Measurements from ENCODE around the gene DCUN1D4. TPM values are rescaled to one million over a fixed set of nuclear protein-coding genes. Genes with fewer than 3 reads are reported as not detected.
A peak's percentile ranks its signal among the peaks of the same experiment; 100 is the strongest.

DCUN1D4 gene
- total RNA-seq (2014; rRNA removed; shearing (Covaris generic)) = 10.4 and 15.5 TPM in 2 replicates

DNA sequence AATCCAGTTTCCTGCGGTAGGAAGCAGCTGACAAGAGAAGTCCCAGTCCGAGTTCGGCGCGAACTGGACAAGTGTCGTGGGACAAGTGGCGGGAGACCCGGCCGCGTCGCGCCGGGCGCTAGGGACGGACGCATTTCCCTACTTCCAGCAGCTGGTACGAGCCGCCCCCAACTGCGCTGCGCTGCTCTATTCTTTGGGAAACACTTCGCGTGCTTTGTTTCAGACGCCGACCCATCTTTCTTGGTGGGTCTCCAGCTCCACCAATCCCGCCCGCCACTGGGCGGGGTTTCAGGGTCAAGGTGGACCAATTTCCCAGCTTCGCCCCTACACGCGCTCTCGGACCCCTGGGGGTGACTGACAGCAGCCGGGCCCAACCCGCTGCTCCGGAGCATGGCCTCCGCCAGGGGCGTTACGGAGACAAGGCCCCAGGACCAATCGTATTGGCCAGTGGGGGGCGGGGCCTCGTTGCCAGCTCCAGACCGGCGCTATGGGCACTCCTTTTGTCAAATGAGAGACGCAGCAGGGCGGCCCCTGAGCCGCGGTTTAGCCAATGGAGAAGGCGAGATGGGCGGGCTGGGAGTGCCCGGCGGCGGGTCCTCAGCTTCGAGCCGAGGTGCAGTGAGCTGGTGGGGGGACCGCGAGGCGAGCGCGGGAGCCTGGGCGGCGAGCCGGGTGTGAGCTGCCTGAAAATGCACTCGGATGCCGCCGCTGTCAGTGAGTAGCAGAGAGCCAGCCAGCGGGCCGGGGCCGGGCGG is at the start of gene DCUN1D4:
Gene DCUN1D4 (plus strand): TSS at position 600 of the 755 bp plus-strand sequence. CDS start 90 bp downstream, at position 690.
- H3K36me3 ChIP-seq (replicated peaks; ENCODE audit: control insufficient read depth, insufficient read depth, low read length) = no peaks in the 10 kb centered on the region
- peaks cover 14% of the 10 kb centered on the region for H3K27me3 ChIP-seq (ENCODE audit: control insufficient read depth, insufficient read depth, low read length)
- peak; percentile 99 for DNase-seq
- peak within 1 kb of the TSS; percentile 90 for H3K4me3 ChIP-seq (ENCODE audit: insufficient read depth, low read depth, low read length)

DNA sequence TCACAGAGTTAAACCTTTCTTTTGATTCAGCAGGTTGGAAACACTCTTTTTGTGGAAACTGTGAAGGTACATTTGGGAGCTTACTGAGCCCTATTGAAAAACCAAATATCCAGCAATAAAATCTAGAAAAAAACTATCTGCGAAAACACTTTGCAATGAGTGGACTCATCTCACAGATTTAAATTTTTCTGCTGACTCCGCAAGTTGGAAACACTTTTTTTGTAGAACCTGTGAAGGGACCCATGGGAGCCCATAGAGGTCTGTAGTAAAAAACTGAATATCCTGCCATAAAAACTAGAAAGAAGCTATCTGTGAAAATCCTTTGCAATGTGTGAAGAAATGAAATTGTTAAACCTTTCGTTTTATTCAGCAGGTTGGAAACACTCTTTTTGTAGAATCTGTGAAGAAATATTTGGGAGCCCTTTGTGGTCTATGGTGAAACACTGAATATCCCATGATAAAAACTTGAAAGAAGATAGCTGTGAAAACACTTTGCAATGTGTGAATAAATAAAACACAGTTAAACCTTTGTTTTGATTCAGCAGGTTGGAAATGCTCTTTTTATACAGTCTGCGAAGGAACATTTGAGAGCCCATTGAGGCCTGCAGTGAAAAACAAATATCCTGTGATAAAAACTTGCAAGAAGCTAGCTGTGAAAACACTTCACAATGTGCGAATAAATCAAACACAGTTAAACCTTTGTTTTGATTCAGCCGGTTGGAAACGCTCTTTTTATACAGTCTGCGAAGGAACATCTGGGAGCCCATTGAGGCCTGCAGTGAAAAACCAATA is 22.3 kb upstream of the DCUN1D4 start:
- H3K36me3 ChIP-seq (replicated peaks; ENCODE audit: control insufficient read depth, insufficient read depth, low read length) = no peaks in the 10 kb centered on the region
- no peaks in the 10 kb centered on the region for H3K27me3 ChIP-seq (ENCODE audit: control insufficient read depth, insufficient read depth, low read length)
- no peak for DNase-seq
- H3K4me3 ChIP-seq (ENCODE audit: insufficient read depth, low read depth, low read length) = no peak overlapping the region

DNA sequence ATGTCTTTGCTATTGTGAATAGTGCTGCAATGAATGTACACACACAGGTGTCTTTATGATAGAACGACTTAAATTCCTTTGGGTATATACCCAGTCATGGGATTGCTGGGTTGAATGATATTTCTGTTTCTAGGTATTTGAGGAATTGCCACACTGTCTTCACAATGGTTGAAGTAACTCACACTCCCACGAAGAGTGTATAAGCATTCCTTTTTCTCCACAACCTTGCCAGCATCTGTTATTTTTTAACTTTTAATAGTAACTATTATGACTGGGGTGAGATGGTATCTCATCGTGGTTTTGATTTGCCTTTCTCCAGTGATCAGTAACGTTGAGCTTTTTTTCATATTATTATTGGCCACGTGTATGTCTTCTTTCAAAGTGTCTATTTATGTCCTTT is 17.6 kb upstream of the DCUN1D4 start:
- no peaks in the 10 kb centered on the region for H3K36me3 ChIP-seq (replicated peaks; ENCODE audit: control insufficient read depth, insufficient read depth, low read length)

DNA sequence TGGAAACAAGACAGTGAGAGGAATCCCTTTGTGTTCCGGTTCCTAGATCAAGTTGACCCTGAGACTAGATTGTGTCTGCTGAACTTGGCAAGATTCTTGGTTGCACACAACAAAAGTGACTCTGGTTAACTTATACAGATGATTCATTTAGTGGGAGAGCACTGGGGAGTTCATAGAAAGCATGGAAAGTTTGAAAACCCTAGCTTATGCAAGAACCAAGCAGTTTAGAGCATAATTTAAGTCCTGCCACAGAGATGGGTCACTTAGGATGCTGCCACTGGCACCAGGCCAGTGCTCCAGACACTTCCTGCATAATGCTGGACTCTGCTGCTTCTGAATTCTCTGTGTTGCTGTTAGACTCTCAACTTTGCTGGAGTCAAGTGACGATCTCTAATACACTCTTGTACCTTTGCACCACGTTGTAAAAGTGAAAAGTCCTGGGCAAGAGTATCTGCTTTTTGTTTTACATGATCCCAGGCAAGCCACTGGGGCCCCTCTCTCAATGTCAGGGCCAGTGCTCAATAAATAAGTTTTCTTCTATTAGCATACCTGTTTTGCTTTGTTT is 12.7 kb upstream of the DCUN1D4 start:
- no peak for DNase-seq
- Histone ChIP-seq H3K36me3 (replicated peaks; ENCODE audit: control insufficient read depth, insufficient read depth, low read length) (no peaks in the 10 kb centered on the region), H3K27me3 (ENCODE audit: control insufficient read depth, insufficient read depth, low read length) (no peaks in the 10 kb centered on the region), H3K4me3 (ENCODE audit: insufficient read depth, low read depth, low read length) (no peak overlapping the region)

More for the DNA sequence above, 17.6 kb upstream of the DCUN1D4 start:
- Histone ChIP-seq H3K4me3 (ENCODE audit: insufficient read depth, low read depth, low read length) (no peak overlapping the region), H3K27me3 (ENCODE audit: control insufficient read depth, insufficient read depth, low read length) (no peaks in the 10 kb centered on the region)
- no peak for DNase-seq

DNA sequence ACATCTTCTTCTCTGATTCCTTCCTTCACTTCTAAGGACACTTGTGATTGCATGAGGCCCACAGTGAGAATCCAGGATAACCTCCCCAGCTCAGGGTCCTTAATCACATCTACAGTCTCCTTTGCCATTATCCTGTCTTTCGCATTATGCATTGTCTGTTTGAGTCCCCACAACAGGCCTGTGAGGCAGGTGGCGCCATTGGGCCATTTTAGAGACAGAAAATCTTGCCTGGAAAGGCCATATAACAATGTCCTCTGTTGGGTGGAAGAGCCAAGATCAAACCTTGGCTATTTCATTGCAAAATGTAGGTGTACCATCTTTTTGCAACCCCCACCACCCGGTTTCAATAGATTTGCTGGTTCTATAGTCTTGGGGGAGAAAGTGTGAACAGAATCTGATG is 11.8 kb upstream of the DCUN1D4 start:
- Histone ChIP-seq H3K27me3 (ENCODE audit: control insufficient read depth, insufficient read depth, low read length) (no peaks in the 10 kb centered on the region), H3K36me3 (replicated peaks; ENCODE audit: control insufficient read depth, insufficient read depth, low read length) (no peaks in the 10 kb centered on the region), H3K4me3 (ENCODE audit: insufficient read depth, low read depth, low read length) (no peak overlapping the region)
- DNase-seq = peak; percentile 47

DNA sequence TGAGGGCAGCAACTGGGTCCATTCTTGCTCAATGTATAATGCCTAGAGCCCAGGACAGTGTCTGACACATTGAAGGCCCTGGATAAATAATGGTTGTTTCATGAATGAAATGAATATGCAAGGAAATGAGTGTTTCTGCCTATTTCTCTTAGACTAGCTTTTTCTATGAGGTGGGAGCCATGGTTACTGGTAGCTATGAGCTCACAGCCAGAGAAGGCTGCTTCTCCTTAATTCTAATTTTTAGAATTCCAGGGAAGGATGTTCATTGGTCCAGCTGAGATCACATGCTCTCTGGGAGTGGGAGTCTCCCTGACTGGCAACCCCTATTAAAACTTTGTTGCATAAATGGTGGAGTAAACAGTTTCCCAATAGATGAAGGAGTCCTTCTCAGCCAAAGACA is 9.7 kb upstream of the DCUN1D4 start:
- no peak for DNase-seq
- H3K36me3 ChIP-seq (replicated peaks; ENCODE audit: control insufficient read depth, insufficient read depth, low read length) = no peaks in the 10 kb centered on the region
- H3K27me3 ChIP-seq (ENCODE audit: control insufficient read depth, insufficient read depth, low read length) = no peaks in the 10 kb centered on the region
- H3K4me3 ChIP-seq (ENCODE audit: insufficient read depth, low read depth, low read length) = no peak overlapping the region

DNA sequence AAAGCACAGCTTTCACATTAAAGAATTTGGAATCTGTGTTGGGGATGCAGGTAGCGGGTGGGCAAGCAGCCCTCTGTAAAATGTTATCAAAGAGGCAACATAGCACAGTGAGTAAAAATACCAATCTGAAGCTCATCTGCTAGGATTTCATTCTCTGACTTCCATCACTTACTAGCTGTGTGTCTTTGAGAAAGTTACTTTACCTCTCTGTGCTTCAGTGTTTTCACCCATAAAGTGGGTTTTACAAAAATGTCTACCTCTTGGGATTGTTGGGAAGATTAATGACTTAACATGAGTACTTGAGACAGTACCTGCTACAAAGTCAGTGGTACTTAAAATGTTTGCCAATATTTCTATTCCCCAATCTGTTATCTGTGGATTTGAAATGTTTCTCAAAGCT is 7.9 kb upstream of the DCUN1D4 start:
- H3K27me3 ChIP-seq (ENCODE audit: control insufficient read depth, insufficient read depth, low read length) = no peaks in the 10 kb centered on the region; the same call in 1 of the 2 replicates
- H3K36me3 ChIP-seq (replicated peaks; ENCODE audit: control insufficient read depth, insufficient read depth, low read length) = no peaks in the 10 kb centered on the region
- DNase-seq = no peak
- H3K4me3 ChIP-seq (ENCODE audit: insufficient read depth, low read depth, low read length) = no peak overlapping the region

DNA sequence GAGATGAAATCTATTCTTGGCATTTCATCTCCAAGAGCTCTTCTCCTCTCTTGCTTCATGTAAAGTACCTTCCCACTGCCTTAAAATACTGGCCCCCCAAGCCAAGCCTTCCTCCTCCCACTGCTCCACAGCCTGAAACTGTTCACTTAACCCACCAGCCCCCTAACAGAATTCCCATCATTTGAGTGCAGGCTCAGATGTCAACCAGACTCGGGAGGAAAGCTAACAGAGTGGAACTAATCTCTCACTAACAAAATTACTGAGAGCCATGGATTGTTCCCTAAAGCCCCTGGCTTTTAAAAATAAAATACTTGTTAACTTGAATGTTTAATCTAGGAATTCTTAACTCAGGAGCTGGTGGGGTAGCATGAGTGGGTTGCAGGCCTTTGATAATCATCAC is 7.1 kb upstream of the DCUN1D4 start:
- Histone ChIP-seq H3K36me3 (replicated peaks; ENCODE audit: control insufficient read depth, insufficient read depth, low read length) (no peaks in the 10 kb centered on the region), H3K27me3 (ENCODE audit: control insufficient read depth, insufficient read depth, low read length) (peaks cover 3% of the 10 kb centered on the region; the same call in 1 of the 2 replicates), H3K4me3 (ENCODE audit: insufficient read depth, low read depth, low read length) (no peak overlapping the region)
- no peak for DNase-seq

DNA sequence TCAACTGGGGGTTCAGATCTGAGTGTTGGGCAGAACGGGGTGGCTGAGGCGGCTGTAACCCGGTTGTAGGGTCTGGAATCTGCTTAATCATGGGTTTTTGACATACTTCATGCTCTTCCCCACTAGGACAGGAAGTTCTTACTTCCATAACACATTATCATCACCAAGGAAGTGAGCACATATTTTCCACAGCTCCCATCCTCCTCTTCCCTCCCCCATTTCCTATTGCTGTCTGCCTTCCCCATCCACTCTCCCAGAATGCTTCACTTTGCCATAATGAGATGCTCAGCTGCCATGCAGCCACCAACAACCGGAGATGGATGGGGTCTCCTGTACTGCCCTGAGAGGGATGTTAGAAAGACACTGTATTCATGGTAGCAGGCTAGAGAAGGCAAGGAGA is 6.4 kb upstream of the DCUN1D4 start:
- Histone ChIP-seq H3K4me3 (ENCODE audit: insufficient read depth, low read depth, low read length) (no peak overlapping the region), H3K27me3 (ENCODE audit: control insufficient read depth, insufficient read depth, low read length) (peaks cover 7% of the 10 kb centered on the region; the same call in 1 of the 2 replicates), H3K36me3 (replicated peaks; ENCODE audit: control insufficient read depth, insufficient read depth, low read length) (no peaks in the 10 kb centered on the region)
- DNase-seq = no peak

DNA sequence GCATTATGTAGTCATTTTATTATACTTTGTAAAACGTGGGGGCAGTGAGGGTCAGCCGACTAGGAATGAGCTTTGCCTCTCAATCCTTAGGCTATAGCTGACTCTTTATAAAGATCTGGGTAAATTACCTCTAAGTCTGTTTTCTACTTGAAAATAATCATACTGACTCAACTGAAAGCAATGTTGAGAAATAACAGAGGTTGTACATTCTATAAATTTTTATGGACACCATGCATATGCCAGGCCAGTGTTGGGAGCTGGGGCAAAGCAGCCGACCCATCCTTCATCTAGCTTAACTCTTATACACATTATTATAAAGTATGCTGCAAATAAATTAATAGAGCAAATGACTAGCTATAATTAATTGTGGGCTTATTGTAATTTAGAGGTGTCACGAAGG is 2.2 kb upstream of the DCUN1D4 start:
- peaks cover 14% of the 10 kb centered on the region for H3K27me3 ChIP-seq (ENCODE audit: control insufficient read depth, insufficient read depth, low read length)
- DNase-seq = no peak
- no peaks in the 10 kb centered on the region for H3K36me3 ChIP-seq (replicated peaks; ENCODE audit: control insufficient read depth, insufficient read depth, low read length)
- H3K4me3 ChIP-seq (ENCODE audit: insufficient read depth, low read depth, low read length) = no peak overlapping the region

DNA sequence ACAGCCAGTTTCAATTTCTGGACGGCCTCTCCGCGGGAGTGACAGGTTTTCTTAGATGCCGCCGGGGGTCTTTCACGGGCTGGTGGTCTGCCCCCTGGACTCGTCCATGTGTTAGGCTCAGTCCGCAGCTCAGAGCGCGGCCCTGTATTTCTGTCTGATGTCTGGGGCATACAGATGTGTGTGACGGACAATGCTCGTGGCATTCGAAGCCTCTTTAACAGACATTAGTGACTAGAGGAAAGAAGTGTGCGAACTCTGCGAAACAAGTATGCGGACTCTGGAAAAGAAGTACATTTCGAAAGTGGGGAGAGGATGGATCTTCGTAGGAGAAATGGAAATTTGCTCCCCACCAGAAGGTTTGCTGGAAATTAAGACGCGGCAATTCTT is 793 bp upstream of the DCUN1D4 start:
- Histone ChIP-seq H3K27me3 (ENCODE audit: control insufficient read depth, insufficient read depth, low read length) (peaks cover 14% of the 10 kb centered on the region), H3K36me3 (replicated peaks; ENCODE audit: control insufficient read depth, insufficient read depth, low read length) (no peaks in the 10 kb centered on the region), H3K4me3 (ENCODE audit: insufficient read depth, low read depth, low read length) (peak overlapping the region; percentile 50)
- peak; percentile 30 for DNase-seq

DNA sequence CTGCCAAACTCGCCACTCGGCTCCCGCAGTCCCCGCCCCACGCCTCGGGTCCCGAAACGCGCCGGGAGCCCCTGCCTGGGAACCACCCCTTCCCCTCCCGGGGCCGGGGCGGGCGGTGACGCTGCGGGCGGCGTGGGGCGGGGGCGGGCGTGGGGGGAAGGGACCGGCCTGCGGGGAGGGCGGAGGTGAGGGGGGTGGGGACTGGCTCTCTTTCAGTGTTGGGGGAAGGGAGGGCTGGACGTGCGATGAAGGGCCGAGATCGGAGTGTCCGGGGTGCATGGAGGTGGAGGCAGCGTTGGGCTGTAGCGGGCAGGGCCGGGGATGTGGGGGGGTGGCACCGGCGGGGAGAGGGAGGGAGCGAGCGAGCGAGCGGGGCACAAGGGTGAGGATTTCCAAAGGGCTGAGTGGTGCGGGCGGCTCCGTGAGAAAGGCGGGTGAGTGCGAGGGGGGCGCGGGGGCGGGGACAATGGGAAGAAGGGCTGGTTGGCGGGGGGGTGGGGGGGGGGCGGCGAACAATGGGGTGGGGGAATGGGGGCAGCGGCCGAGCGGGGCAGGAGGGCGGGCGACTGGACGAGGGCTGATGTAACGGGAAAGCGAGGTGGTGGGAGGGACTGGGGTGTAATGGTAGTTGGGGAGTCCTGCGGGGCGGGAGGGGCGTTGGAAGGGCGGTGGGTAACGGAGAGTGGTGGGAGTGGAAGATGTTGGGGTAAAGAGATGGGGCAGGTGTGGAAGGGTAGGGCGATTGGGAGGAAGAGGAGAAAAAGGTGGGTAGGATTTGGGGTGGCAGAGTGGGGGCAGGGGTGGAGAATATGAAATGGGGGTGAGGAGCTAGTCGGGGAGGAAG is 578 bp downstream of the DCUN1D4 start:
- Histone ChIP-seq H3K36me3 (replicated peaks; ENCODE audit: control insufficient read depth, insufficient read depth, low read length) (no peaks in the 10 kb centered on the region), H3K4me3 (ENCODE audit: insufficient read depth, low read depth, low read length) (peak overlapping the region; percentile 90), H3K27me3 (ENCODE audit: control insufficient read depth, insufficient read depth, low read length) (peaks cover 14% of the 10 kb centered on the region)
- DNase-seq = peak; percentile 88

DNA sequence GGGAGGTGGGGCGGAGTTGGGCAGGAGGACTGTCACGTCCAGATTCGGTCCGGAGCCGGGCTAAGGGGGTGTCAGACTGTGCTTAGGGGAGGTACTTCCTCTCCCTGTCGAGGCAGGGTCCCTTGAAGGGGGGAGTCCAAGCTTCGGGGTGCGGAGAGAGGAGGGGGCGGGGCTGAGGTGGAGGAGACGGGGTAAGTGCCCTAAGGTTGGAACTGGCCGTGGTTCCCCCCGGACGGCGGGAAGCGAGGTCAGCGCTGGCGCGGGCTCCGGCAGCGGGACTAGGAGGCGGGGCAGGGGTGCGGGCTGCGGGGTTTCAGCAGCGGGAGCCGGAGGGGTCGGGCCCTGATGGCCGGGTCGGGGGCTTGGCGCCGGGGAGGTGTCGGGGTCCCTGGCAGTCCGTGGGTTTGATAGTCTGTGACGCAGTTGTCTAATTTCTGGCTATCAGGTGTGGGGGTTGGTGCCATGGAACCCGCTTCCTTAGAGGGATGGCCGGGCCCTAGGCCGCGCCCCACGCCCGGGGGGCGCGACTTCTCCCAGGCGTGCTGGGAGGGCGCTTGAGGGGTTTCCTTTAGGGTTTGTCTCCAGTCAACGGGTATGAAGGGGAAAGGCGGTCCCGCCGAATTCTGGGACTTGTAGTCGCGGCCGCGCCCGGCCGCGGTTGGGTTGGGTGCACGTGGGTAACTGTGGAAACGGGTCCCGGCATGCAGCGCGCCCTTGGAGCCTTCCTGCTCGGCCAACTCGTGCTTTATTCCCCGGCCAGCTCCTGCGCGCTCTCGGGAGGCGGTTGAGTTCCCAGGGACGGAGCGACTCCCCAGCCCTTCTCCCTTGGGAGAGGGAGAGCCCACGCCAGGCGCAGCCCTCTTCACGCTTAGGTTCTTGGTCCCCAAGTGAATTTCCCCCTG is 1.5 kb downstream of the DCUN1D4 start:
- peak overlapping the region; percentile 90 for H3K4me3 ChIP-seq (ENCODE audit: insufficient read depth, low read depth, low read length)
- H3K27me3 ChIP-seq (ENCODE audit: control insufficient read depth, insufficient read depth, low read length) = peaks cover 14% of the 10 kb centered on the region
- no peaks in the 10 kb centered on the region for H3K36me3 ChIP-seq (replicated peaks; ENCODE audit: control insufficient read depth, insufficient read depth, low read length)
- peak; percentile 85 for DNase-seq
